Peyer's patch (tissue), 4 donors: Measurements from ENCODE around the gene DST.

Source experiments
- CTCF ChIP-seq, 6 experiments: fragments of 450-650 bp in 4 of 6; fragments of 200-600 bp in 2 of 6; sonication (generic) in 1 of 6; IDR thresholded peaks; one replicate each; pipeline ENCODE4 v1.5.1; 2017 to 2019; ENCODE audit warnings: antibody characterized with exemption in 6 of 6, mild to moderate bottlenecking in 3 of 6, moderate library complexity in 1 of 6
- POLR2A ChIP-seq, 2 donors: fragments of 450-650 bp; IDR thresholded peaks; one replicate each; pipeline ENCODE4 v1.5.1; 2017; ENCODE audit warnings: antibody characterized with exemption in 2 of 2, mild to moderate bottlenecking in 2 of 2, moderate library complexity in 2 of 2

- no peak for TF ChIP-seq CTCF (IDR thresholded peaks at IDR 0.05)
- no peak for TF ChIP-seq POLR2A (IDR thresholded peaks at IDR 0.05)
Observed at GRCh38 chr6:56524891-56525703, 117.6 kb downstream of the DST start.
